ENCODE measurements around the gene CLCN7.

CLCN7 gene

DNA sequence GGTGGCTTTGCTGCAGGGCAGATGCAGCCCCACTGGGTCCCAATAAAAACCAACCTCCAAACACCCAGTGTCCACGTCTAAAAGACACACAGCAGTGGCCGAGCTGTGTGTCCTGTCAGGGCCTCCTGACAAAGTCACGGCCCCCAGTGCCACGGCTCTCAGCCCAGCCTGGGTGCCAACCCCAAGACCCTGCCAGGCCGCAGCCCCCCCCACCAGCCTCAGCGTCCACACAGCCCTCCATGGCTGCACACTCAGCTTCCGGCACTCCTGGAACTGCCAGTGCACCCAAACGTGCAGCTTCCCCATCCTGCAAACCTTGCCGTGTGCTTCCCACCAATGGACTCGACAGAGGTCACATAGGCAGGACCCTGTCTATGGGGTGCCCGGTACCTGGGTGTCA, 26.9 kb downstream of the CLCN7 start:
- no peak overlapping the region for H2BK15ac ChIP-seq (replicated peaks; ENCODE audit: low read depth)
- no peaks in the 10 kb centered on the region for H3K79me1 ChIP-seq (ENCODE audit: low read length)
- H2AK5ac ChIP-seq (ENCODE audit: low read length), result no peak overlapping the region
- no peak overlapping the region for H3K4me2 ChIP-seq (ENCODE audit: low read length)
- no peak overlapping the region for H3K23ac ChIP-seq (ENCODE audit: low read length)
- H3K4me1 ChIP-seq (ENCODE audit: control insufficient read depth, low read depth, low read length), result no peaks in the 10 kb centered on the region
- H3K56ac ChIP-seq (ENCODE audit: low read length), result no peak overlapping the region
- H2BK120ac ChIP-seq (ENCODE audit: low read depth, low read length), result no peak overlapping the region
- H3K36me3 ChIP-seq (ENCODE audit: control insufficient read depth, insufficient read depth, low read length), result peaks cover 3% of the 10 kb centered on the region
- no peak overlapping the region for H3K4me3 ChIP-seq (ENCODE audit: low read length)
- no peak overlapping the region for H3K27ac ChIP-seq (ENCODE audit: low read depth, low read length)
- no peak overlapping the region for H4K5ac ChIP-seq (ENCODE audit: low read length)
- DNase-seq, result no peak
- no peak overlapping the region for H3K18ac ChIP-seq (ENCODE audit: low read length)
- H4K8ac ChIP-seq (ENCODE audit: low read depth, low read length), result no peak overlapping the region
- H3K4ac ChIP-seq (ENCODE audit: low read depth, low read length), result no peak overlapping the region
- WGBS (ENCODE audit: extremely low coverage, insufficient coverage, low lambda C conversion rate), result no CpG with 5 or more reads among the region's 11 CpGs
- no peak overlapping the region for H3K9ac ChIP-seq (ENCODE audit: low read length)
- no peaks in the 10 kb centered on the region for H3K79me2 ChIP-seq (ENCODE audit: control insufficient read depth, insufficient read depth, low read length)
- H2BK5ac ChIP-seq (ENCODE audit: low read length), result no peak overlapping the region
- no peaks in the 10 kb centered on the region for H3K27me3 ChIP-seq (ENCODE audit: insufficient read depth, low read length, poor library complexity)

DNA sequence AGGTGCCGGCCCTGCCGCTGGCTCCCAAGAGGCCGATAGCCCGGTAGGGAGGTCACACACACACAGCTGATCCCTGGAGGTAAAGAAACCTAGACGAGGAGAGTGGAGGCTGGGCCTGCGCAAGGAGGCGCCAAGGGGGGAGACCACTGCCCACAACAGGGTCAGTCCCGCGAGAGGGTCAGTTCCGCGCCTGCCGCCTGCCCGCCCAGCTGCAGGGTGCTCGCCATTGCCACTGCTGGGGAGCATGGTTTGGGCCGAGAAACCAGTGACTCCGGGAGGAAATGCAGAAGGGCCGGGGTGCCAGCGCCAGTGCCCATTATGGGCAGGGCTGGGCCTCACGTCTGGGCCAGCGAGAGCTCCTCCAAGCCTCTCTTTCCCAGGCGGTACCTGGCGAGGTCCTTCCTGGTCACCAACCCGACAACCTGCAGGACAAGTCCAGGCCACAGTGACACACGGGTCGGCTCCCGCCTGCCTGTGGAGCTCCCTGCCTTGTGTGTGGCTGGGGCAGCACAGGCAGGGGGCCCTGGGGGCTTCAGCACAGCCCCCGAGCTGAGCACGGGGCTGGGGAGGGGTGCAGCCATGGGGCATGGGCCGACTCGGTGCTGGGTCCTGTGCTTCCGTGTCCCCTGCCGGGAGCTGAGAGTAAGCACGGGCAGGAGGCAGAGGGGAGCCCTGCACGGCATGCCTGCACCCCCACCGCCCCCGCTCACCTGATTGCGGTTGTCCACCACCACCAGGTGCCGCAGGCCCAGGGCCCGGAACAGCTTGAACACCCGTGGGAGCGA, 28.3 kb downstream of the CLCN7 start:
- no peak overlapping the region for H3K27ac ChIP-seq (ENCODE audit: low read depth, low read length)
- H2AK5ac ChIP-seq (ENCODE audit: low read length), result no peak overlapping the region
- H3K4ac ChIP-seq (ENCODE audit: low read depth, low read length), result no peak overlapping the region
- no peak overlapping the region for H2BK15ac ChIP-seq (replicated peaks; ENCODE audit: low read depth)
- no peaks in the 10 kb centered on the region for H3K4me1 ChIP-seq (ENCODE audit: control insufficient read depth, low read depth, low read length)
- no peak for DNase-seq
- no peak overlapping the region for H3K9ac ChIP-seq (ENCODE audit: low read length)
- no peaks in the 10 kb centered on the region for H3K27me3 ChIP-seq (ENCODE audit: insufficient read depth, low read length, poor library complexity)
- no peak overlapping the region for H4K5ac ChIP-seq (ENCODE audit: low read length)
- no peaks in the 10 kb centered on the region for H3K79me2 ChIP-seq (ENCODE audit: control insufficient read depth, insufficient read depth, low read length)
- no peak overlapping the region for H3K23ac ChIP-seq (ENCODE audit: low read length)
- H2BK5ac ChIP-seq (ENCODE audit: low read length), result no peak overlapping the region
- WGBS (ENCODE audit: extremely low coverage, insufficient coverage, low lambda C conversion rate), result no CpG with 5 or more reads among the region's 41 CpGs
- H3K56ac ChIP-seq (ENCODE audit: low read length), result no peak overlapping the region
- H3K4me2 ChIP-seq (ENCODE audit: low read length), result no peak overlapping the region
- H3K36me3 ChIP-seq (ENCODE audit: control insufficient read depth, insufficient read depth, low read length), result peaks cover under 1% of the 10 kb centered on the region
- H3K18ac ChIP-seq (ENCODE audit: low read length), result no peak overlapping the region
- no peaks in the 10 kb centered on the region for H3K79me1 ChIP-seq (ENCODE audit: low read length)
- no peak overlapping the region for H4K8ac ChIP-seq (ENCODE audit: low read depth, low read length)
- H3K4me3 ChIP-seq (ENCODE audit: low read length), result no peak overlapping the region
- H2BK120ac ChIP-seq (ENCODE audit: low read depth, low read length), result no peak overlapping the region

DNA sequence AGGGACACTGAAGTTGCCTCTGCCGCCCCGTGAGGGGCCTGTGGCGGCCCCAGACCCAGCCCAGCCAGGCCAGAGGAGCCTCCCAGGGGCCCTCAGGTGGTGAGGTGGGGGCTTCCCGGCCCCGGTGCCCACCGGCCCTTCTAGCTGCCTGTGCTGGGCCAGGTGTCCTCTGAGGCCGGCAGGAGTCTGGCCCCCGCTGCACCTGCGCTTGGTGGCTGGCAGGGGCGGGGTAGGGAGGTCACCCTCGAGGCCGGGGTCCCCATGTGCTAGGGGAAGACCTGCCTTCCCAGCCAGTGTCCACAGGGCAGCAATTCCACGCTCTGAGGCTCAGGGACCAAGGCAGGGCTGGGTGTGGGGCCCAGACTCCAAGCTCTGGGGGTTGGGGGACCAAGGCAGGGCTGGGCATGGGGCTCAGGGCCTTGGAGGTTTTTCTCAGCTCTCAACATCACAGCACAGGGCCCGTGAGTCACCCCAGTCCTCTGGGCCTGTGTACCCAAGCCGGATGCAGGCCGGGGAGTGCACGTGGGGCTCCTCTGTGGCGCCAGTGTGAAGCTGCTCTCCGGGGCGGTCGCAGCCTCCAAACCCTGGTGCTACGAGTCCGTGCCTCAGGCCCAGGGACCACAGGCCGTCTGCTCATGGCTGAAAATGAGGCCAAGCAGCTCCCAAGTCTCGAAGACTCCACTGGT, 29.2 kb downstream of the CLCN7 start:
- no peak overlapping the region for H3K27ac ChIP-seq (ENCODE audit: low read depth, low read length)
- no peak overlapping the region for H2AK5ac ChIP-seq (ENCODE audit: low read length)
- H3K23ac ChIP-seq (ENCODE audit: low read length), result no peak overlapping the region
- DNase-seq, result no peak
- H3K4me2 ChIP-seq (ENCODE audit: low read length), result no peak overlapping the region
- H3K79me2 ChIP-seq (ENCODE audit: control insufficient read depth, insufficient read depth, low read length), result no peaks in the 10 kb centered on the region
- H3K36me3 ChIP-seq (ENCODE audit: control insufficient read depth, insufficient read depth, low read length), result no peaks in the 10 kb centered on the region
- H2BK5ac ChIP-seq (ENCODE audit: low read length), result no peak overlapping the region
- H3K27me3 ChIP-seq (ENCODE audit: insufficient read depth, low read length, poor library complexity), result no peaks in the 10 kb centered on the region
- H2BK15ac ChIP-seq (replicated peaks; ENCODE audit: low read depth), result no peak overlapping the region
- no peak overlapping the region for H3K4ac ChIP-seq (ENCODE audit: low read depth, low read length)
- no peak overlapping the region for H3K9ac ChIP-seq (ENCODE audit: low read length)
- H3K4me1 ChIP-seq (ENCODE audit: control insufficient read depth, low read depth, low read length), result no peaks in the 10 kb centered on the region
- H4K5ac ChIP-seq (ENCODE audit: low read length), result no peak overlapping the region
- H4K8ac ChIP-seq (ENCODE audit: low read depth, low read length), result no peak overlapping the region
- H3K56ac ChIP-seq (ENCODE audit: low read length), result no peak overlapping the region
- no peaks in the 10 kb centered on the region for H3K79me1 ChIP-seq (ENCODE audit: low read length)
- no peak overlapping the region for H3K18ac ChIP-seq (ENCODE audit: low read length)
- H2BK120ac ChIP-seq (ENCODE audit: low read depth, low read length), result no peak overlapping the region
- no CpG with 5 or more reads among the region's 25 CpGs for WGBS (ENCODE audit: extremely low coverage, insufficient coverage, low lambda C conversion rate)
- H3K4me3 ChIP-seq (ENCODE audit: low read length), result no peak overlapping the region

DNA sequence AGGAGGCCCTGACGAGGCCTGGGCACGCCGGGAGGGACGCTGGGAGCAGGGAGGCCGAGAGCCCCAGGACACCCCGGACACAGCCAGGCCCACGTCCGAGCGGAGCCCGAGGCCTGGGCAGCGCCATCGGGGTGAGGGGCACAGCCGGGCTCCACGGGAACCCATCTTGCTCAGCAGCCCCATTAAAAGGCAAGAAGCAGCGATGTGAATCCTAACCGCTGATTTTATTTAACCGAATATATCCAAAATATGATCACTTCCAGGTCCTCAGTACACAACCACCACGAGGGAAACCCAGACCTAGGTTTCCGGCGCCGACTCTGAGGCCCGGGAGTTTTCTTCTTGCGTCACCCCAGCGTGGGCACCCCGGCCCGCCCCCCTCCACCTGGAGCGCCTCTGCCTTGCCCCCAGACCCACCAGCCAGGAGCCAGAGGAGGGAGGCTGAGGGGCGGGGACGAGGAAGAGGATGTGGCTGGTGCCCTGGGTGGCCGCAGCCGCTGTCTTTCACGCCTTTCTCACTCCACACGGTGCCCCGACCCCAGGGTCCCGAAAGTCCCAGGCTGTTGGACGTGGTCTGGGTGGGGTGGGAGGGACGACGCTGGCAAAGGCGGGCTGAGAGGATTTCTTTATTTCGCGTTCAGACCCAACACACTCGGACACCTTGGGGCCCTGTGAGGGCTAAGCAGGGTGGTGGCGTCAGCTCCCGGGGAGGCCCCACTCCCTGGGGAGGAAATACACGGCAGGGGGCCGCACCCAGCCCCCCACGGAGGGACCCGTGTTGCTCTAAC, 29.9 kb downstream of the CLCN7 start:
- WGBS (ENCODE audit: extremely low coverage, insufficient coverage, low lambda C conversion rate), result no CpG with 5 or more reads among the region's 48 CpGs
- no peak overlapping the region for H4K8ac ChIP-seq (ENCODE audit: low read depth, low read length)

DNA sequence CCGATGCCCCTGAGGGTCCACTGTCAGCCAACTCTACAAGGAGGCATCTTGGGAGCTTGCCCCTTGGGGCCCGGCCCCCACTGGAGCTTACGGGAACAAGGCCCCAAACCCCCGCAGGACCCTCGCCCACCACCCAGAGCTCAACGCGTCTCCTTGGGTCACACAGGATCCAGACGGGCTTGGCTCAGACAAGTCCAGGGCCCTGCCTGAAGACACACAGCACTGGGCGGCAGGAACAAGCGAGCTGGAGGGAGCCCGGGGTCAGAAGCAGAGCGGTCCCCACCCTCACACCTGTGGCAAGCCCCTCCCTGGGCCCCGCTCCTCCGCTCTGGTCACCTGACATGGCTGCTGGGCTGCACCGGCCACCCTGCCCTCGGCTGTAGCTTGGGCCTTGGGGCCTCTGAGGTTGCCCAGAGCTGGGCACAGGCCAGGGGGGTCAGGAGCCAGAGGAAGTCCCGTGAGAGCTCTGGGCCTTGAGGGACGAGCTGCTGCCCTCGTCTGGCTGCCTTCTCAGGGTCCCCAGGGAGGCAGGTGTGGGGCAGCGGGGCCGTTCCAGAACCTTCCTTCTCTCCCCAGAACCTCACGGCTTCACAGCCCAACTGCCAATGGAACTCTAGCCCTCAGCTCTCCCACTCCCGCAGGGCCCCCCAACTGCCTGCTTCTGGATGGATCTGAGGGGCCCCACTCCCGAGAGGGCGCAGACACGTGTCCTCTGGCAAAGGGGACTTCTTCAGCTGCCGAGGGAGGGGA, 30.7 kb downstream of the CLCN7 start, which contains the start of gene CCDC154:
Gene CCDC154 (minus strand): TSS at position 577 of the 750 bp plus-strand sequence. CDS start 234 bp downstream, at position 343.
- Histone ChIP-seq H3K18ac (ENCODE audit: low read length) (no peak within 1 kb of the TSS), H3K4me1 (ENCODE audit: control insufficient read depth, low read depth, low read length) (no peaks in the 10 kb centered on the region), H3K56ac (ENCODE audit: low read length) (no peak within 1 kb of the TSS), H4K5ac (ENCODE audit: low read length) (no peak within 1 kb of the TSS), H3K4me2 (ENCODE audit: low read length) (no peak within 1 kb of the TSS), H3K23ac (ENCODE audit: low read length) (no peak within 1 kb of the TSS), H4K8ac (ENCODE audit: low read depth, low read length) (no peak within 1 kb of the TSS), H2BK15ac (replicated peaks; ENCODE audit: low read depth) (no peak within 1 kb of the TSS), H3K27ac (ENCODE audit: low read depth, low read length) (no peak within 1 kb of the TSS), H3K4me3 (ENCODE audit: low read length) (no peak within 1 kb of the TSS), H3K36me3 (ENCODE audit: control insufficient read depth, insufficient read depth, low read length) (no peaks in the 10 kb centered on the region), H3K4ac (ENCODE audit: low read depth, low read length) (no peak within 1 kb of the TSS), H2BK5ac (ENCODE audit: low read length) (no peak within 1 kb of the TSS), H3K79me2 (ENCODE audit: control insufficient read depth, insufficient read depth, low read length) (no peaks in the 10 kb centered on the region), H3K79me1 (ENCODE audit: low read length) (no peaks in the 10 kb centered on the region), H3K27me3 (ENCODE audit: insufficient read depth, low read length, poor library complexity) (no peaks in the 10 kb centered on the region), H3K9ac (ENCODE audit: low read length) (no peak within 1 kb of the TSS), H2AK5ac (ENCODE audit: low read length) (no peak within 1 kb of the TSS), H2BK120ac (ENCODE audit: low read depth, low read length) (no peak within 1 kb of the TSS)
- DNase-seq, result no peak
- no CpG with 5 or more reads among the region's 27 CpGs for WGBS (ENCODE audit: extremely low coverage, insufficient coverage, low lambda C conversion rate)

More for the DNA sequence above, 29.9 kb downstream of the CLCN7 start:
- H3K23ac ChIP-seq (ENCODE audit: low read length), result no peak overlapping the region
- no peak overlapping the region for H3K4me2 ChIP-seq (ENCODE audit: low read length)
- H3K4me3 ChIP-seq (ENCODE audit: low read length), result no peak overlapping the region
- no peak overlapping the region for H2BK15ac ChIP-seq (replicated peaks; ENCODE audit: low read depth)
- no peak overlapping the region for H3K18ac ChIP-seq (ENCODE audit: low read length)
- H3K79me2 ChIP-seq (ENCODE audit: control insufficient read depth, insufficient read depth, low read length), result no peaks in the 10 kb centered on the region
- no peaks in the 10 kb centered on the region for H3K27me3 ChIP-seq (ENCODE audit: insufficient read depth, low read length, poor library complexity)
- no peak overlapping the region for H4K5ac ChIP-seq (ENCODE audit: low read length)
- no peak overlapping the region for H2BK5ac ChIP-seq (ENCODE audit: low read length)
- H3K27ac ChIP-seq (ENCODE audit: low read depth, low read length), result no peak overlapping the region
- no peak overlapping the region for H3K56ac ChIP-seq (ENCODE audit: low read length)
- no peak overlapping the region for H3K9ac ChIP-seq (ENCODE audit: low read length)
- no peak overlapping the region for H2AK5ac ChIP-seq (ENCODE audit: low read length)
- DNase-seq, result no peak
- no peak overlapping the region for H3K4ac ChIP-seq (ENCODE audit: low read depth, low read length)
- H3K4me1 ChIP-seq (ENCODE audit: control insufficient read depth, low read depth, low read length), result no peaks in the 10 kb centered on the region
- H2BK120ac ChIP-seq (ENCODE audit: low read depth, low read length), result no peak overlapping the region
- no peaks in the 10 kb centered on the region for H3K36me3 ChIP-seq (ENCODE audit: control insufficient read depth, insufficient read depth, low read length)
- H3K79me1 ChIP-seq (ENCODE audit: low read length), result no peaks in the 10 kb centered on the region
